ENCODE data around the gene RAD51B.

RAD51B gene

DNA sequence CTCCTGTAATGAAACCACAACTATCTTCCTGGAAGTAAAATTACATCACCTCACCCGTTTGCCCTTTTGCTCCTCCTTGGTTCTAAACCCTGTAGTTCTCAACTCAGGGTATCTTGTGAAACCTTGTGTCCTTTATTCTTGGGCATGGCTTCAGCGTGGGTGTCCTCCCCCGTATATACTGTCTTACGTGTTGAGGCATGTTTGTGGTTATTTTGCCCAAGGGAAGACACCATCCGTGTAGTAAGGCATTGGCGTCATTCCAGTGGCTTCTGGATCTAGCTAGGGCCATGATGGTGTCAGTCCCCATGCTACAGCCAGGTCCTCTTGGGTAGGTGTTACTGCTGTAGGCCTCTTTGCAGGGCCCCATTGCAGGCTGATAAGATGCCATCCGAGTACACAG is 857.9 kb downstream of the RAD51B start:
- TF ChIP-seq, protein P1, sequence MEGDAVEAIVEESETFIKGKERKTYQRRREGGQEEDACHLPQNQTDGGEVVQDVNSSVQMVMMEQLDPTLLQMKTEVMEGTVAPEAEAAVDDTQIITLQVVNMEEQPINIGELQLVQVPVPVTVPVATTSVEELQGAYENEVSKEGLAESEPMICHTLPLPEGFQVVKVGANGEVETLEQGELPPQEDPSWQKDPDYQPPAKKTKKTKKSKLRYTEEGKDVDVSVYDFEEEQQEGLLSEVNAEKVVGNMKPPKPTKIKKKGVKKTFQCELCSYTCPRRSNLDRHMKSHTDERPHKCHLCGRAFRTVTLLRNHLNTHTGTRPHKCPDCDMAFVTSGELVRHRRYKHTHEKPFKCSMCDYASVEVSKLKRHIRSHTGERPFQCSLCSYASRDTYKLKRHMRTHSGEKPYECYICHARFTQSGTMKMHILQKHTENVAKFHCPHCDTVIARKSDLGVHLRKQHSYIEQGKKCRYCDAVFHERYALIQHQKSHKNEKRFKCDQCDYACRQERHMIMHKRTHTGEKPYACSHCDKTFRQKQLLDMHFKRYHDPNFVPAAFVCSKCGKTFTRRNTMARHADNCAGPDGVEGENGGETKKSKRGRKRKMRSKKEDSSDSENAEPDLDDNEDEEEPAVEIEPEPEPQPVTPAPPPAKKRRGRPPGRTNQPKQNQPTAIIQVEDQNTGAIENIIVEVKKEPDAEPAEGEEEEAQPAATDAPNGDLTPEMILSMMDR (conservative IDR thresholded peaks at IDR 0.05; ENCODE audit: low read depth): no peak
- POLR2A ChIA-PET (ENCODE audit: low non-redundant PET): interaction anchor here (0.5 kb wide), 1 partner anchor 116 kb away, joined by 3 read pairs; the partner anchor contains the start of gene ZFP36L1
- H3K27ac ChIP-seq: peak overlapping the region; percentile 92
- peak; percentile 45 for DNase-seq (ENCODE audit: low spot score)
- CTCF ChIA-PET: interaction anchor here (0.5 to 1.1 kb wide), 2 partner anchors 12 to 112 kb away, joined by 3 read pairs; no protein-coding TSS in a partner anchor

- ChIA-PET POLR2A (ENCODE audit: low non-redundant PET) (no interaction called here), CTCF (interaction anchor here (0.5 kb wide), 1 partner anchor 11 kb away, joined by 3 read pairs; no protein-coding TSS in a partner anchor)
- peak overlapping the region; percentile 92 for H3K27ac ChIP-seq
- no peak for DNase-seq (ENCODE audit: low spot score)
- TF ChIP-seq, protein P1 (conservative IDR thresholded peaks at IDR 0.05; ENCODE audit: low read depth): no peak
Measured at GRCh38 chr14:68677901-68678300, 858.3 kb downstream of the RAD51B start.

DNA sequence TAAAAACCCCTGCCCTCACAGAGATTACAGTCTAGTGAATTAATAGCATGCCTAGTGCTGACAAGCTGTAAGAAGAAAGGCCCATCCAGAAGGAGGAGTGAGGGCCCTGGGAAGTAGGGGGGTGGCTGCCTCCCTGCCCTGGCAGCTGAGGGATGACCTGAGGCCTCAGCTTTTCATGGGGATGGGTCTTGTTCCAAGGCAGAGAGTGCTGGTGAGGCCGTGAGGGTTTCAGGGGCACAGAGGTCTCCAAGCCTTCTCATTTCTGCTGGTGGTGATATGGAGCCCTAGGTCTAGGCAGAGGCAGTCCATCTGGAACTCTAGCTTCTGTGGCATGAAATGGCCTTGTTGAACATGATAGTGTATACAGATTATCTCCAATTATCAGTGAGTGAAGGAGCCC is 858.9 kb downstream of the RAD51B start:
- CTCF ChIA-PET: no interaction called here
- peak overlapping the region; percentile 92 for H3K27ac ChIP-seq
- POLR2A ChIA-PET (ENCODE audit: low non-redundant PET): no interaction called here
- TF ChIP-seq, protein P1 (conservative IDR thresholded peaks at IDR 0.05; ENCODE audit: low read depth): no peak
- no peak for DNase-seq (ENCODE audit: low spot score)

GRCh38 chr14:68679301-68679700 is 859.7 kb downstream of the RAD51B start:
- TF ChIP-seq, protein P1 (conservative IDR thresholded peaks at IDR 0.05; ENCODE audit: low read depth): no peak
- ChIA-PET CTCF (no interaction called here), POLR2A (ENCODE audit: low non-redundant PET) (no interaction called here)
- H3K27ac ChIP-seq: no peak overlapping the region
- no peak for DNase-seq (ENCODE audit: low spot score)

DNA sequence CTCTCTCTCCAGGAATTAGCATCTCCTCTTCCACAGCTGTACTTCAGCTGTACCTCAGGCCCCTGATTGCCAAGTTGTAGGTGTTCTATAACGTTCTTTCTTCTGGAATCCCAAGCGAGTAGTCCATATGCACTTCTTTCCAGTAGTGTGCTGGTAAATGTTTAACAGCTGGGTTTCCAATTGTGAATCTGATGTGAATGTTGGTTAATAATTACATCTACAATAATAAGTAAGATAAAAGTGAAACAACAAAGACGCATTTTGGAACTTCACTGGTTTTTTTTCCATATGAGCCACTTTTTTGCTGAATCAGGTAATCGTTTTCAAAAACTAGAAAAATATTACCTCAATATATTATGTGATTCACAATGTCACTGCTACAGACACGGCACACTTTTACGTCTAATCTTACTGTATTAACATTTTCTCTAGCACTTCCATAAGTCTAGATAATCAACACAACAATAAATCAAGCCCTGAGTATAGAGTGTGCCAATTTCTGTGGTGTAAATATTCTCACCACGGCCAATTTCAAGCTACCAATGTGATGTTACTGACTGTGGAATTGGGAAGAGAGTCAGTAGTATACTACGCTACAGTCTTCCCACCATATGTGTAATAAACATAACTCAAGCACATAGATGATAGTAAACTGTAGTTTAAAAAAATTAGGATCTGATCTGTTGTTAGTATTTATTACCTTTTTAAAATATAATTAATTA is 860.3 kb downstream of the RAD51B start:
- TF ChIP-seq, protein P1 (conservative IDR thresholded peaks at IDR 0.05; ENCODE audit: low read depth): no peak
- ChIA-PET POLR2A (ENCODE audit: low non-redundant PET) (no interaction called here), CTCF (no interaction called here)
- DNase-seq (ENCODE audit: low spot score): no peak
- no peak overlapping the region for H3K27ac ChIP-seq

DNA sequence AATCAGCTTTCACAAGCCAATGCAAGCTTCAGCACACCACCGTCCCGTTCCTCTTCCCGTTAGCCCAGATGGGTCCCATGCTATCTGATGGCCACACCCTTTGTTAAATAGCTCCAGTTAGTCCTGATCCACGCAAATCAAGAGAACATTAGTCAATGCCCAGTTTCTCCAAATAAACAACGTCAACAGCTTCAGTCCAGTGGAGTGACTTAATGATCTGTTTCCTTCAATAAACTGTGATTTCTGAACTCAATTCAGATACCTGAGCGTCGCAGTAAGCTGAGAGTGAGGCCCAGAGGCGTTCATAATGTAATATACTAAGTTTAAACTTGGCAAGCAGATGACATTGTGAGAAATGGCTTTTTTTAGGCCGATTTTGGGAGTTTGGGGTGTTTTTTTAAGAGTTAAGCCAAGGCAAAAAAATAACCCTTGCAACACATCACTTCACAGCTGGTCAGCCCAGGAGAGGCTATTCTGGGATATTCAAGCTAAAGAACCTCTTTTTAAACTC is 861.0 kb downstream of the RAD51B start:
- POLR2A ChIA-PET (ENCODE audit: low non-redundant PET): interaction anchor here (0.6 kb wide), 1 partner anchor 231 kb away, joined by 4 read pairs; no protein-coding TSS in a partner anchor
- CTCF ChIA-PET: interaction anchor here (0.6 to 0.7 kb wide), 2 partner anchors 185 to 186 kb away, joined by 3 to 4 read pairs; no protein-coding TSS in a partner anchor
- no peak overlapping the region for H3K27ac ChIP-seq
- DNase-seq (ENCODE audit: low spot score): no peak
- TF ChIP-seq, protein P1 (conservative IDR thresholded peaks at IDR 0.05; ENCODE audit: low read depth): no peak

Data from RWPE1 (cell line).